KG1 (cell line): ENCODE measurements around the gene RAD51B.

Source experiments
- DNase-seq: peaks from one replicate; lab custom pipeline; 2025; lab: John Stamatoyannopoulos, UW

The RAD51B gene

DNA sequence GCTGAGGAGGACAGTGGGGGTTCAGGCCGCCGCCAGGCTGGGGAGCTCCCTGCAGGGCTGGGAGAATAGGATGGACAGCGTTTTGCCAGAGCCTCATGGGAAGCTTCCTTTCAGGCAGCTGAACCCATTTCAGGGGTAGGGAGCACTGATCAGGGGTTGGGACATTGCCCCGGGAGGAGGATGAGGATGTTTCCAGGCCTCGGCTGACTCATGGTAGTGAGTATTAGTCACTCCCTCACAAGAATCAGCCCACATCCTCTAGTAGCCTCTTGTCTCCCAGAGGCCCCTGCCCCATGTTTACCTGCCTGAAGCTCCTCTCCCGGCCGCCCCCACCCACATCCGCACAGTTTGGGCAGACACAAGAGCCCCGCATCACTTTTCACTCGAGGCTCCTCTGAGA, 883.5 kb downstream of the RAD51B start:
- DNase-seq: no peak

DNA sequence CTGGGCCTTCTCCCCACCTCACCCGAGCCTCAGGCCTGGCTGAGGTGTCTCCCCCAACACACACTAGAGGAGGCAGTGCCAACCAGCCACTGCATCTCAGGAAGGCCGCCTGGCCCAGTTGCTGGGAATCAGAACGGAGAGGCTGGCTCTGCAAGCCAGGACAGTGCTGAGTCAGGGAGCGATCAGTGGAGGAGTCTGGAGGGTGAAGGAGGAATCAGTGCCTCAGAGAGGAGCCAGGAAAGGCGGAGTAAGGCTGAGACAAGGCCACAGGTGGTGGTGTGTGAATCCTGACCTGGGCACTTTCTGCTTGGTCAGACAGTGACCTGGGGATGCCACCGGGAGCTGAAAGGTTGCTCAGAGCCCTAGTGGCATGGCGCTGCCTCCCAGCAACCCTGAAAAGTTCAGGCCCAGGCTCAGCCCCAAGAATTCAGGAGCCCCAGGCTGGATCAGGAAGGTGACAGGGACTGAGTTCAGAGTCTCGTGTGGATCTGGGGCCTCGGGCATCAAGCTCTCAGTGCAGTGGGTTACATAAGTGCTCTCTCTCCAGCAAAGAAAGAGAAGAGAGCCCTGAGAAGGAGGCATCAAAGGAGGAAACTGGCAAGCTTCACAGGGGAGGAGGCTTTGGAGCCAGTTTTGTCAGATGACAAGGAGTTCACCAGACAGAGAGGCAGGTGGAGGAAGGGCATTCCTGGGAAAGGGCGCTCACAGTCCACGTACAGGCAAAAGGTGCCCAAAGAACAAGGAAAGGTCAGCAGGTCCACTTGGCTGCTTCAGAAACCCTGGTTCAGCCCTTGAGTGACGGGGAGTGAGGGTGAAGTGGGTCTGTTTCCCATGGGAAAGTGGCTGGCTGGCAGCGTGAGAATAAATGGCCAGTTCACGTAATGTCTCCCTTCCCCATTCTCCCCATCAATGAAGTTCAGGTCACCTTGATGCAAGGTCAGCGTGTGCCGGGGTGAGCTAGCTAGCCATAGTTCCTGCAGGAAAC, 885.4 kb downstream of the RAD51B start:
- DNase-seq: no peak

DNA sequence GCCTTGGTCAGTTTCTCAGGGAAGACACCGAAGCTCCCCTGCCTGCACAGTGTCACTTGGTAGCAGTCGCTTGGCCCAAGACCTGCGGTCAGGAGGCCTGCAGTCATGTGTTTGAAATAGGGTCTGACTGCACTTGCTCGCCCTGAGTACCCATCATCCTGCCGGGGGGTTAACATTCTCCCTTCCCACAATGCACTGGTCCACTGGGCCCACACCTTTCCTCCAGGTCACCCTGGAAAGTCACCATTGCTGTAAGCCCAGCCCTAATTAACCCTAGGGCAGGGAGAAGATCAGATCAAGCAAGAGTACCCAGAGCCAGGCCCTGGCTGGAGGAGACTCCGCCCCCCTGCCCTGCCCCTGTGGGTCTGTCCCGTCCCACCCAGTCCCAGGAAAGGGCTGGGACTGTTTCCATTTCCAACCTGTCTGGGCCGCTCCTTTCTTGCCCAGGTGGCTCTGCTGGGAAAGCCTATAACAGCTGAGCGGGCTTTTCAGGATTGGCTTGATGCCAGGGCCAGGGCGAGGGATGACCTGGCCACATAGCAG, 886.2 kb downstream of the RAD51B start:
- no peak for DNase-seq

DNA sequence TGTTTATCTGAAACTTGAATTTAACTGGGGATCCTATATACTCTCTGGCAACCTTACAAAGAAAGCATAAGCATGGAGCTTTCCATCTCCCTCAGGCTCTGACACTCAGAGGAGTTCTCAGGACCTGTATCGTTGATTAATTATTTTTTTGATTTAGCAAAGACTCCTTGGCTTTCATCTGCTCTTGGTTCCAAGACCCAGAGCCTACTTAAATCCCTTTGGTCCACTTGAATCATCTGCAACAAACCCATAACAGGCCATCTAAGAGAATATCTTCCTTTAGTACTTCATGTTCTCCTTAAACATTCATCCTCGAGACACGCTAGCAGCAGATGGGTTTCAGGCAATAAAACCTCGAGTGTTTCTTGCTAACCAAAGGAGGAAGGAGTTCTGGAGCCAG, 887.9 kb downstream of the RAD51B start:
- no peak for DNase-seq

DNA sequence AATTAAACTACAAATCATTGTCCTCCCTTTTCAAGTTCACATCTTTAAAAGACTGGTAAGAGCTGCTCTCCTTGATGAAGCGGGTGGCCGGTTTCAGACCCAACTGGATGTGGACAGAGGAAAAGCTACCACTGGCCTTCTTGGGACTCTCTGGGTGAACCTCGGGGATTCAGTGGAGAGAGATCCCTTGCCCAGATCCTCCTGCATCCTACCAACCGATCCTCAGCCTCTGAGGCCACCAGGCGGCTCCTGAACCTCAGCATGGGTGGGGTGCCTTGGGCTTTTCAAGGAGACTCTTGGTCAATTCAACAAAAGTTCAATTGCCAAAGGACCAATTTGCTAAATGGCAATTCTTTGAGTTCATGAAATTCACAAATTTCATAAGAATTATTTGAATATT, 888.8 kb downstream of the RAD51B start:
- no peak for DNase-seq

DNA sequence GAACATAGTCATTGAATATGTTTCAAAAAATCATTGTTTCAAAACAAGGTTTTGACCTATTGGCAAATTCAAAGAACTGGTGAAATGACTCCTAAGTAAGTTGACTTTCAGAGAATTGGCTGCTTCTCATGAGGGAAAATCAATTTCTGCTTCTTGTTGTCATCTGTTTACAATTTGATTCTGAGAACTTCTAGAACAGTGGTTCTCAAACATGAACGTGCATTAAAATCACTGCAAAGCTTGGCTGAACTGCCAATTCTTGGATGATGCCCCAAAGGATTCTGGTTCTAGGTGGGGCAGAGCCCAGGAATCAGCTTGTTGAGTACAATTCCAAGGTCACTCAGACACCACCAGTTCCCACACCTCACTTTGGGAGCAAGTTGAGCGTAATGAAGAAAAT, 889.4 kb downstream of the RAD51B start:
- no peak for DNase-seq

DNA sequence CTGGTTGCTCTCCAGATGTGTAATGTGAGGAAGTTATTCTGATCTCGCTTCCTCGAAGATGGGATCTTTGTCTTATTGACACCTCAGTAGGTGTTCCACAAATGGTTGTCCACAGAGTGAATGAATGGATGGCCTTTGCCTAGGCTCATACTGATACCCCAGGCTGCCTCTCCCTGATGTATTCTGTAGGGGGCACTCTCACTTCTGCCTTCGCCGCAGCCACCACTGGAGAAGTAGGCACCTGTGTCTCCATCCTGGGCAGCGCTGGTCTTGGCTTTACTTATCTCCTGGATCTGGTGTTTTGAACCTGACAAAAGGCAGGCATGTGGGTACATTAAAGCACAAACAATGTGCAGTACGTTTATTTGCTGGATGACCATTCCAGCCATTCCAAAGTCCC, 891.2 kb downstream of the RAD51B start:
- DNase-seq: no peak

DNA sequence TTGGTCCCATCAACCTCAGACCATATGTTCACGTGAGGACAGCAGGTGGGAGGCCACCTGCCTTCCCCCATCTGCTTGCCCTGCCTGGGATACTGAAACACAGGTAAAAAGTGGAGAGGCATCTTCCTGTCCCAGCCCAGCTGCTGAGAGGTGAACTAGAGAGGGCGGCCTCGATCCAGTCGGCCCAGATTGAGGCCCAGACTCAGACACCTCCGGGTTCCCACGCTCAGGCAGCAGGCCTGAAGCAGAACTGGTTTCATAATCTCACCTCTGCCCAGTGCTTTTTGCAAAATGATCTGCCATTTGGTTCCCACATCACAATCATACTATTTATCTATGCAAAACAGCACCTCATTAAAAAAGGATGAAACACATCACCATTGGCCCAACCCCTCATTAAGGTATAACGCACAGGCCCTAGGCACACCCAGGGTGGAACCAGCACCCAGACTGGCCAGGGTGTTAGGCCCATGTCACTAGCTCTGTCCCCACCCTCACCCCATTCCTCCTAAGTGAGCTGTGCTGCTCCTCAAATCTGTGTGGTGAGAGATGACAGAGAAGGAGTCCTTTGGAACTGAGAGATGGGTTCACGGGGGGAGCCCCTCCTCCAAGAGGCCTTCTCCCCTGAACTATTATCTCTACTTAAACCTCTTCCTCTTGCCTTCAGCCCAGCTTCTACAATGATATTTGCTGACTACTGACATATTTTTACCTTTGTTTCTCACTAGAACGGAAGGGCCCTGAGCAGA, 892.2 kb downstream of the RAD51B start:
- DNase-seq: no peak

DNA sequence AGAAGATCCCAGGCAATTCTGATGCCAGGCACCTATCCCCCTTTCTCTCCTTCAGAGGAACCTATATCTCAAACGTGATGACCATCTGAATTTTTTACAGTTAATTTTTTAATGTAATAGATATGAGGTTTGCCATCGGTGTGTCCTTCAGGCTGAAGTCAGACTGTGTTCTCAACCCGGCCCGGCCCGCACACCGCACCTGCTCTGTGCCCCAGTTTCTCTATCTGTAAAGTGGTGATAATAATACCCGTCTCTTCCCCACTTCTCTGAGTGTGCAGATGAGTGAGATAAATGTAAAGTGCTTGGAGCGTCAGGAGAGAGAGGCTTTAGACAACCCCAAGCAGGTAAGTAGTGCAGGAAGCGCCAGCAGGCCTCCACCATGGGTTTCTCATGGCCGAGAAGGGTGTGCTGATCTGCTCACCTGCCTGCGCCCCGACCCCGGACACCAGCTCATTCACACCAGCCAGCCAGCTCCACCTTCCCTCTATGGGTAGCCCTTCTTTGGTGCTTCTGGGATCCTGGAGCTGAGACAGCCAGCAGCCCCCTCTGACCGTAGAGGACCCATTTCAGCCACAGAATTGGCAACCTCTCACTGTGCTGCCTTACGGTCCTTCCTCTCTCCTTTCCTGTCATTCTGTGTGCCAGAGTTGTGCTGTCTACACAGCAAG, 893.3 kb downstream of the RAD51B start:
- DNase-seq: no peak

DNA sequence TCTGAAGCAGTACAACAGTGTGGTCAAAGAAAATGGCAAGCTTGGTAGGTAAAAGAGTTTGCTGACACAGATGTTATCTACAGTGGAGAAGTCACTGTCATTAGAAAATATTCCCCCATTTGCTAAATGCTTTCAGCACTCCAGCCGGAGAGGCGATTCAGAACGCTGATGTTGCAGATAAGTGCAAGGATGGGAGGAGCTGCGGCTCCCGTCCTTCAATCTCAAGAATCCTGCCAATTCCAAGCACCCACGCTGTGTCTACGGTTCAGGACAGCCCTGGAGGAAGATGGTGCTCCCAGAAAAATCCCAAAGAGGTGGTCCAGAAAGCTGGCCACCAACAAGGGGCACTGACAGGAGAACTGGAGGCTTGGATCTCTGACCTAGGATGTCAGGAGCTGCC, 894.2 kb downstream of the RAD51B start:
- no peak for DNase-seq

DNA sequence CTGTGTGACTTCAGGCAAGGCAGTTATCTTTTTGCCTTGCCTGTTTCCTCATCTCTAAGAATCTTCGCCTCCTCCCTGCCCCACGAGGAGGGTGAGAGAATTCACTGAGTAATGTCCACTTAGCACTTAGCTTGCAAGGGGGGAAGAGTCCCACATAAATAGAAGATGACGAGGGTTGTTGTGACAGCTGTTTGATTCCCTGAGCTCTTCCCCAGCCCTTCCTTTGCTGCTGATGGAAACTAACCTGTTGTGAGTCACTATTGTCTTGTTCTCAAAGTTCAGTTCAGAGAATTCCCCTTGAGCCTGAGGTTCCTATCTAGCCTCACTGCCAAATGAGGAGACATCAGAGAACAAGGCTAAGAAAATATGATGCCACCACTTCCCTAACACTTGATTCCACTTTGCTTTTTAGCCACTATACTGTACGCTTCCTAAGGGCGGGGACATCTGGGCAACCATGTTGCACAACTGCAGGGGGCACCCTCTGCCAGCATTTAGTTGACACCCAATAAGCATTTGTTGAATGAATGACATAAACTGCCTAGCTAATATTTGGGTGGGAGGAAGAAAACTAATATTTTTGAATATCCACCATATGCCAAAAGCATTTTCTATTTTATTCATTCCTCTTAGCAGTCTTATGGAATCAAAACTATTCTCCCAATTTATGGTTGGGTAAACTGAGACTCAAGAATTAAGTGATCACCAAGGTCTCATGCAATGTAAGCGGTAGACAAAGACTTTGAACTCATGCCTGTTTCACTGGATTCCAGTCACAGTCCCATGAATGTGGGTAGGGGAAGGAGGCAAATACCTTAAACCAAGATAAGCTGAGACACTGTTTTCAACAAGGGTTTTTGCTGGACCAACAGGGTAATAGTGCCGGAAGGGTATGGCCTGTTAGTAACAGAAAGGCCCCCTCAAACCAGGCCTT, 895.7 kb downstream of the RAD51B start:
- DNase-seq: no peak

DNA sequence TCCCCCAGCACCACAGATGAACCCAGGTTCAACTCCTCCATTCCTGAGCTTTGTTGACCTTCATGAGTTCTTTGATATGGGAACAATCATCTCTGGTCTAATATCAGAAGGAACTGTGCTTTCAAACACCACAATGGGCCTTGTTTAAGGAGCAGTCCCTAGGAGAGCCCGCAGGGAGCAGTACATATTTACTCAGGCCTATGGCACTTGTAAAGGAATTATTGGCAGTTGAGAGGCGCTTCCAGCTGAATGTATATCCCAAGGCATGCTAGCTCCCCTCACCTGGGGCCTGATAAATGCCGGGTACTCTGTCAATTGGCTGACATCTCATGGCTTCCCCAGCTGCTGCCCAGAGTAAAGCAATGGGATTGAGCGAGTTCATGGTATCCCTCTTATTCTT, 897.1 kb downstream of the RAD51B start:
- no peak for DNase-seq

DNA sequence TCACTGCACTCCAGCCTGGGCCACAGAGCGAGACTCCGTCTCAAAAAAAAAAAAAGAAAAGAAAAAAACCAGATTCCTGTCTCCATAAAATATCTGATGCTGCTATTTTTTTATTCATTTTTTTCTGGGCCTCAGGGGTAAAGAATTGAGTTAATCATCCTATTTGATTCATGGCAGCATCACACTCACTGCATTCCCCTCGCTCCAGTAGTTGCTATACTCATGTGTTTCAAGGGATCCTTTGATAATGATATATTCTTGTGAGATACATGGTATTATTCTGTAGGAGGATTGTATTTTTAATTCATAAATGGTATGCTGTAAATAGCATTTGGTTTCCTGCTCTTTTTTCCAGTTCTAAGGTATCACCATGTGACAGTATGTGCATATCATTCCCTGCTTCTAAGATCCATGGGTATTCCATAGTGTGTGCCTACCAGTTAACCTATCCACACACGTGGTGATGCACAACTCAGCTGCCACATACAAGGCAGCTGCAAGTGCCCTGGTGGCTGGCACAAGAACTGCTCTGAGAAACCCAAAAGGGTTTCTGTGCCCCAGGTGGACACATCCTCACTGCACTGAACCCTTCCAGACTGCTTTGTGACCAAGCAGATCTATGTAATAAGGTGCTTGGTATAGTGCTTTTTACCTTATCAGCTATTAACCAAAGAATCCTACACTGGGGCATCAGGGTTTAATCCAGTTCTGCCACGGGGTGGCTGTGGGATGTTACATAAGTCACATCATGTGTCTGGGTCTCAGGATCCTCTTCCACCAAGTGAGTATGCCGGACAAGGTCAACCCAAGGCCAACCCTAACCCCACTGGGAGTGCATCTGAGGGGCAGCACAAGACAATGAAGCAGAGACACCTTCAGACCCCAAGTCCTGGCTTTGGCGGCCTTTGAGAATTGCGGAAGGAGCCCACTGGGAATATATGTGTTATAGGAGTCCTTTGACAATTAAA, 898.7 kb downstream of the RAD51B start:
- no peak for DNase-seq

DNA sequence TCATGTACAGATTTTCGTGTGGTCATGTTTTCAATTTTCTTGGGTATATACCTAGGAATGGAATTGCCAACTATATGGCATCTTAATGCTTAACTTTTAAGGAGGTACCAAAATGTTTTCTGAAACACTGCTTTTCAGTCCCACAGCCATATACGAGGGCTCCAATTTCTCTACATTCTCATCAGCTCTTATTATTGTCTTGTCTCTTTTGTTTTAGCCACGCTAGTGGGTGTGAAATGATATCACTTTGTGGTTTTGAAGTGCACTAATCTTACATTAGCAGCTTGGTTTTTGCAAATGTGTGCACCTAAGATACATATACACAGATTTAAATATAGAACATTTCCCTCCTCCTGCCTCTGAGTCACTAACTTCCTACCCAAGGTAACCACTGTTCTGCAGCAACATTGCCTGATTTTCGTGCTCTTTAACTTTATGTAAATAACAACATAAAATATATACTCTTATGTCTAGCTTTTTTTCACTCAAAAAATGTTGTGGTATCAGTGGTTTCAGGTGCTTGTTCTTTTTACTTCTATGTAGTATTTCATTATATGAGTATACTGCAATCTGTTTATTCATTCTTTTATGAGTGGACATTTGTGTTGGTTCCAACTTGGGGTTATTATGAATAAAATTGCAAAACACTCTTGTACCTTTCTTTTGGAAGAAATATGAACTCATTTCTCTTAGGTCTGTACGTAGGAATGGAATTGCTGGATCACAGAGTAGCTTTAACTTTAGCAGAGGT, 900.2 kb downstream of the RAD51B start:
- DNase-seq: peak; percentile 8

DNA sequence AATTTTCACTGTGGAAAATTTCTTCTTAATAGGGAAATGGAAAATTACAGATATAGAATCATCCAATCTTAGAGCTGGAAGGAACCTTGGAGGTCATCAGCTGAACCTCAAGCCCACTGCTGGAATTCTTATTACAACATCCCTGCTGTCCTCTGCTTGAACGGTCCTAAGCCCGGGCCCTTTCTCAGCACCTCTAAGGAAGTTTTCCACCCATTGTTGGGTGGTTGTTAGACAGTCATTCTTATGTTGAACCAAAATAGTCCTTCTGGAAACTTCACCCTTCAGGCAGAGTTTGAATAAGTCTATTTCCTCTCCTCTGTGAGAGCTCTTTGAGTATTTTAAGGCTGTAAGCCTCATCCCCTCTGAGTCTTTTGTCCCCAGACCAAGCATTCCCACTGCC, 902.6 kb downstream of the RAD51B start:
- DNase-seq: no peak

DNA sequence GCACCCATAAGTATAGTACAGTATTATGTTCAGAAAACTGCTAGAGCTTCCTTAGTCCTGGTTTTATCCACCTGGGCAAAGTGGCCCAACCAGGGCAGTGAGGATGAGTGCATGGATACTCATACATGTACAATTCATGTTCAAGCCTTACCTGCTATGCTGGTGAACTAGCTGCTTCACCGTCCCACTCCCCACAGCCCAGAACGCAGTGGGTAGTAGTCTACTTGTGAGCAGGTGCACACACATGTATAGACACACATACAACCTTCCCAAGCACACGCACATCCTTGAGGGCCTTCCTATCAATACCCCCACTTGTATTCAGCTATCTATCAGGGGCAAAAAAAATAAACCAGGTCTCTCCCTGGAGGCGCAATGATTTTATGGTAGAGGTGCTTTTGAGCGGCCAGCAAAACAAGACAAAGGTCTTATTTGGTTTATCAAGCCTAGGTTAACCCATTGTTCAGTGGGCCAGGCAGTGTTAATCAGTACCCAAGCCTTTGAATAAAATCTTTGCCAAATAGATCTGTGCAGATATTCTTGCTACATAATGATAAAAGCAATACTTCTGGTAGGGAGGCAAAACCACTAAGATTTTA, 903.5 kb downstream of the RAD51B start:
- no peak for DNase-seq

DNA sequence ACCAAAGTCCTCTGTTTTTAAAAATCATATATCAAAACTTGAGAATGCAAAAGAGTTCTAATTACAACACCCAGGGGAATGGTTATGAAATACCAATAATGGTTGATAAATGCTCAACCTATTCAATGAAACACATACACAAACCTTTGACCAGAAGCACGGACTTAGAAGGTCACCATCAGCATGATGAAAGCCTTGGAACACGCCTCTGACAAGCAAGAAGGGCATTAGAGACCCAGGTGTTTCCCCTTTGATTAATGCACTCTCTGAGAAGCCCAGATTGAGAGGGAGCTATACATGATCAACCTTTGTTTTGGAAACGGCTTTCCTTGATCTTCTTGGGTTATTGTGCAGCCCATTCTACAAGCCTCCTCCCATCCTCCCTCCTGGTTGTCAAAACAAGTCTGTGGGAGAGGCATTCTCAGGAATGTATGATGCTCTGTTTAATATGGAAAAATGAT, 904.3 kb downstream of the RAD51B start:
- no peak for DNase-seq

DNA sequence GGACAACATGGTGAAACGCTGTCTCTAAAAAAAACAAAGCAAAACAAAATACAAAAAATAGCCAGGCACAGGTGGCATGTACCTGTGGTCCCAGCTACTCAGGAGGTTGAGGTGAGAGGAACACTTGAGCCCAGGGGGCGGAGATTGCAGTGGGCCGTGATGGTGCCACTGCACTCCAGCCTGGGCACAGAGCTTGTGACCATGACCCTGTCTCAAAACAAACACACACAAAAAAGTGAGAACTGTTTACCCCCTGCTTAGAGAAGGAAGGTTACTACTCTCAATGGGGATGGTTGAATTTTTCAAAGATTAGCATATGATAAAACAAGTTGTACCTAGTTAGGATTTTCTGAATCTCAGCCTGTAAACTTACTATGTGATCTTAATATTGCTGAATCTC, 905.3 kb downstream of the RAD51B start:
- DNase-seq: no peak
